HL-60 (cell line): ENCODE results near the gene GRID1.

Source experiments
- DNase-seq, 2 experiments: peaks; one replicate each; pipeline ENCODE4 v3.0.0-alpha.2; 2010 to 2020; ENCODE audit warnings: low read depth in 1 of 2, low spot score in 1 of 2
- H3K27ac ChIP-seq: fragments of 250-450 bp; sonication (Bioruptor Pico); replicated peaks from 2 replicates; pipeline ENCODE4 v1.5.1; 2020; ENCODE audit warnings: mild to moderate bottlenecking, moderate library complexity
- H3K27me3 ChIP-seq: fragments of 250-450 bp; sonication (Bioruptor Pico); 2 replicates; pipeline ENCODE4 v1.5.1; 2021; ENCODE audit warnings: mild to moderate bottlenecking, moderate library complexity; ENCODE audit not compliant: insufficient read depth, poor library complexity, severe bottlenecking
- H3K4me3 ChIP-seq: replicated peaks from 2 replicates; pipeline ENCODE4 v1.5.1; 2011; ENCODE audit warnings: mild to moderate bottlenecking, control low read depth, low read length; ENCODE audit not compliant: insufficient read depth
- CTCF ChIP-seq: IDR thresholded peaks from one replicate; pipeline ENCODE4 v1.5.1; 2011; ENCODE audit warnings: low read length, control low read depth, inconsistent platforms; ENCODE audit not compliant: insufficient read depth
- GABPA ChIP-seq: IDR thresholded peaks from 2 replicates; pipeline ENCODE4 v1.6.1; 2012; ENCODE audit warnings: low read depth
- POLR2AphosphoS5 ChIP-seq: IDR thresholded peaks from 2 replicates; pipeline ENCODE4 v1.6.1; 2012; ENCODE audit warnings: low read depth
- REST ChIP-seq: IDR thresholded peaks from 2 replicates; pipeline ENCODE4 v1.6.1; 2012; ENCODE audit warnings: low read depth; ENCODE audit not compliant: insufficient replicate concordance
- SPI1 ChIP-seq: IDR thresholded peaks from 2 replicates; pipeline ENCODE4 v1.6.1; 2012; ENCODE audit warnings: low read depth, mild to moderate bottlenecking, borderline replicate concordance

GRID1 gene

GRCh38 chr10:86062198-86062550 is 304.4 kb downstream of the GRID1 start:
- Histone ChIP-seq H3K27ac (no peak overlapping the region), H3K4me3 (no peak overlapping the region), H3K27me3 (no peaks in the 10 kb centered on the region)
- TF ChIP-seq REST (no peak), SPI1 (no peak), CTCF (no peak), POLR2AphosphoS5 (no peak), GABPA (no peak)
- no peak for DNase-seq

GRCh38 chr10:86061278-86062197 is 305.1 kb downstream of the GRID1 start:
- DNase-seq = no peak
- no peak for TF ChIP-seq CTCF
- no peak for TF ChIP-seq POLR2AphosphoS5
- no peak for TF ChIP-seq SPI1
- TF ChIP-seq GABPA = no peak
- no peak for TF ChIP-seq REST
- no peak overlapping the region for H3K4me3 ChIP-seq
- H3K27me3 ChIP-seq = no peaks in the 10 kb centered on the region
- H3K27ac ChIP-seq = no peak overlapping the region

GRCh38 chr10:86060386-86061277 is 306.0 kb downstream of the GRID1 start:
- Histone ChIP-seq H3K27me3 (no peaks in the 10 kb centered on the region), H3K4me3 (no peak overlapping the region), H3K27ac (no peak overlapping the region)
- TF ChIP-seq GABPA (no peak), REST (no peak), SPI1 (no peak), POLR2AphosphoS5 (no peak), CTCF (no peak)
- no peak for DNase-seq
